HG03469 (cell line): ENCODE measurements around the gene UBR3.

ENCODE experiments used
- ATAC-seq: cut with Tn5 transposase; IDR thresholded peaks from one replicate; pipeline ENCODE4 v1.9.1; 2021; ENCODE audit warnings: mild to moderate bottlenecking, moderate library complexity, moderate number of reproducible peaks; ENCODE audit not compliant: unreplicated experiment

UBR3 gene

DNA sequence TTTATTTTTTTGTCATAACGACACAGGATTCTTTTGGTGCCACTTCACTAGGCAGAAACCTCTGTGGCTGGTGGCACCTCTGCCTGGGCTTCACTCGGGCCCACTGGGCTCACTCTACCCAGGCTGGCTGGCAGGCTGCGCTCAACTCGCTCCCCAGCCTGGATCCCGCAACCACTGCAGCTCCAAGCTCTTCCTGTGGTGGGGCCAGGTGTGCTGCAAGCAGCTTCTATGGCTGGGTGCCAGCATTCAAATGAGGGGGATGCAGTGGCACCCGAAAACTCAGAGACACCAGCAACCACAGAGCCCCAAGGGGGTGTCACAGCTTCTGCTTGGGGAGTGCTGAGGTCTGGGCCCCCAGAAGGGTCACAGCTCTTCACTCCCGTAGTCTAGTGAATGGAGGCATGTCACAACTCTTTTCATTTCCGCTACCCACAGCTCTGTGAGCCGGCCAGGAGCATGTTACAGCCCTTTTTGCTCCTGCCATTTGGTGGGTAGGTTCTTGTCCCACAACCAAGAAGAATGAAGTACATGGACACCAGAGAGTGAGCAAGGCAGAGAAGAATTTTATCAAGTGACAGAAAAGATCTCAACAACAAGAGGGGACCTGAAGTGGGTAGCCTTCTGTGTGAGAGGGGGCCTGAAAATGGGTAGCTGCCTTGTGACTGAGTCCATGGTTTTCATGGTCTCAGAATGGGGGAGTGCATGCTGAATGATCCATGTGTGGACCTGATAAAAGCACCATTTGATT lies 170.1 kb downstream of the UBR3 start:
- ATAC-seq: no peak

DNA sequence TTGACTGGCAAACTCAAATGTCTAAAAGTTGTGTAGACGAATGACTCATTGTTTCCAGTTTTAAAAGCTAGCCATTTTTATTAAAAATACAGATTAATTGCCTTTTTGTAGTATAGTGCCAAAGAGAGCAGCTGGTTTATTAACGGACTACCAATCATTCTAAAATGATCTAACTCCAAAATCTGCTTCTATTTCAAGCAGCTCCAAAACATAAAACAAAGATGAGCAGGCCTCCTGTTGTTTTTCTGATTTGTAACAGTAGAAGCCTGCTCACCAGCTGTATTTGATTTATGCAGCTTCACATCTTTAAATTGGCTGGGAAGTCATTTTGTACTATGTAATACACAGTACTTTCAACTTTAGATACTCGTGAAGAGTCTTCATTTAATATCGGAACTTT lies 171.8 kb downstream of the UBR3 start:
- no peak for ATAC-seq

GRCh38 chr2:170002096-170002495 lies 174.8 kb downstream of the UBR3 start:
- ATAC-seq: no peak

DNA sequence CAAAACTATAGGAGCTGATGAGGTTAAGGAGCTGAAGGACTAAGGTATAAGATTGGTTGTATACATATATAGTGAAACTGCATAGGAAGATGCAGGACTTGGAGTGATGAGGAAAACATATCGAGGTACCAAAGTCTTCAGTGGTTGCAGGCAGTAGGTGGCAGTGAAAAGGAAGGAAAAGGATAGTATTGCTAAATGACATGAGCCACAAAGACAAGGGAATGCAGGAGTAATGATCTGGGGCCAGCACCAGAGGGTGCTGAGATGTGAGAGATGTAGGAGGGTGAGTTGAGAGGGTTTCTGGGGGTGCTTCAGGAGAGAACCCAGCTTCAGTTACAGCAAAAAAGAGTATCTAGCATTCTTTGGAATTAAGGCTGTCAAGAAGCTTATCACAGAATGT lies 178.4 kb downstream of the UBR3 start:
- no peak for ATAC-seq

DNA sequence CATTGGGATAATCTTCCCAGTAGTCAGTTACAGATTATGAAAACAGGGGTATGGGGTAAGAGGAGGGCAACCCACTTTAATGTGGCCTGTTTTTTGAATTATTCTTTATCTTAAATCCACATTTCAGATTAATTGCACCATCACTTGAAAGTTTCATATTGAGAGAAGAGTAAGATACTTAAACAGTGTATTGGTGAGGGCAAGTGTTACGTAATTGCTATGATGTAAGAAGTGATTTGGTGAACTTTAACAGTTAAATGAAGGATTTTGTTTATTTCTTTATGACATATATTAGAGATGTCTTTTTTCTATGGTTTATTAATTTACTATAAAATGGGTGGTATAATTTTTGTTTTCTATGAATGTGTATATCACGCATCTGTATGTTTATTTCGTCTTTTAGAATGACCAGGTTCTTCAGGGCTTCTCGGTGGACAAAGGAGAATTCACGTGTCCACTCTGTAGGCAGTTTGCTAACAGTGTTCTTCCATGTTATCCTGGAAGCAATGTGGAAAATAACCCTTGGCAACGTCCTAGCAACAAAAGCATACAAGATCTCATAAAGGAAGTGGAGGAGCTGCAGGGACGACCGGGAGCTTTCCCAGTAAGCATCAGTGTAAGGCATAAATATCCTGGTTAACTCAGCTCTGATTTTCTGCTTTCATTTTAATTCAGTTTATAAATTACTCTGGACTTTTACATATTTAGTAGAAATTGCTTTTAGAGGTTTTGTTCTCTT lies 179.5 kb downstream of the UBR3 start:
- ATAC-seq: no peak

DNA sequence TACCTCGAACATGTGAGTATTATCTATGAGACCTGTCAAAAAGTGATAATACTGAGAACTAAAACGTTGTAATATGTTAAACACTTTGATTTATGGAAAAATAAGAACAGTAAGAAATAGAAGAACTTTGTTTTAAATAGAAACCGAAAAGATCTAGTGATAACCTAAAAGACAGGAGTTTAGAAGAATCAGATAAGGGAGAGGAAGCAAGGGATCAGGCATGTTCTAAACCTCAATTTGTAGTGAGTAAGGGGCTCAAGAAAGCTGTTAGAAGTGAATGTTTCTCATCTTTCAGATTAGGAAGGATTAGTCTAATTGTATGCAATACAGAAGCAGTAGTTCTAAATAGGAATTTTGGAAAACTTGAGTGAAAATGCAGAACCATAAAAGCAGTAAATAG lies 182.0 kb downstream of the UBR3 start:
- ATAC-seq: no peak

DNA sequence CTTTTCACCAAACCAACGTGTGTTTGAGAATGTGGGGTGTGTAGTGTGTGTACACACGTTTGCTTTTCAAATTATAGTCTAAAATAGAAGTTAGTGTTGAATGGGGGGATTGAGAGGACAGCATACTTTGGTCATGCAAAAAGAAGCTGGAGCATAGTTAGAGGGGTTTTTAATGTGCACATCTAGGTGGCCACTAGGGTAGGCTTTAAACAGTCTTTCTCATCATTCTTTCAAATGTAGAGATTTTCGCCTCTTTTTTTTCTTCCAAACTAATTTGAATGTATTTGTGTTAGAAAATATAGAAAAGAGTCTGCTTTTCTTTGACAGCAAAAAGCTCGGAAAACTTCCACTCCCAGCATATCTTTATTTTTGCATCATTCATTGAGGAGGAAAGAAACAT lies 185.5 kb downstream of the UBR3 start:
- ATAC-seq: no peak

DNA sequence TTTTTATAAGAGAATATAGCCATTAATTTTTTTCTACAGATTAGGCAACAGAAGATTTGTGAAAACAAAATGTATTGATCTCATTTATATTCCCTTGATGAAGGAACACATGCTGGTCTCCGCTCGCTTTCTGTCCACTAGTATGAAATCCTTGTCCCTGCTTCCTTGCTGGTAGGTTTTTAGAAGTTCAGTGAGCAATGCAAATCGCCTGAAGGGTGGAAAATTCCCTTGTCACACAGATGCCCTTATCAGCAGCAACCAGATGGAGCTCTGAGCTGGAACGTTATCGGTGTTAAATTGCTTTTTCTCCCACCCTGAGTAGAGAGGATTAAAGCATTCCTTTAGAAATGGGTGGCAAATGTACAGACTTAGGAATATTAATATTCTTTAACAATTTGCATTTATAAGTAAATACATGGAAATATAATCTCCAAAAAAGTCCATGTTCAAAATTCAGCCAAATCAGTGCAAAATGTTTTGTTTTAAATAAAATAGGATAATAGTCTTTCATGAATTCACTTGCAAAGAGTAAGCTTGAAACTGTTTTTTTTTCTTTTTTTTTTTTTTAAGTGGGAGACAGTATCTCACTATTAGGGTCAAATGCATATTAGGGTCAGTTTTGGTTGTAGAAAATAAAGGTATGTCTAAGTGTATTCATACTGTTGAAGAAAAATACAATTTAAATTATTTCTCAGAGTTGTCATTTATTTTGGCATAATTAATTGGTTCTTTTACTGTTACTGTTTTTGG lies 186.7 kb downstream of the UBR3 start:
- no peak for ATAC-seq

DNA sequence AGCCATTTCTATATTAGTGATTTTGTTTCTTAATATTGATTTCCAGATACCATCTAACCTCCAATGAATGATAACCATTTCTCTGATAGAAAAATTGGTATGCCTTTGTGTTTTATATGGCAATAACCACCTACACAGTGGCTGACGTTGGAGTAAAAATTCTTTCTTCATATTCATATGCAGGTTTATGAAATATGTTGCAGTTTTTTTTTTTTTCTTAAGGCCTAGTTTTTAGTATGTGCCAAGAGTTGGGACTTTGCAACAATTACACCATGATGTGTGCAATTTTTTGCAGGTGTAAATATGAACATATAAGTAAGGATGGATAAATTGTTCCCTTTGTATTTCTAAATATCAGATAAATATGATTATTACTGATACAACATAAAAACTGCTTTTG lies 187.5 kb downstream of the UBR3 start:
- no peak for ATAC-seq

DNA sequence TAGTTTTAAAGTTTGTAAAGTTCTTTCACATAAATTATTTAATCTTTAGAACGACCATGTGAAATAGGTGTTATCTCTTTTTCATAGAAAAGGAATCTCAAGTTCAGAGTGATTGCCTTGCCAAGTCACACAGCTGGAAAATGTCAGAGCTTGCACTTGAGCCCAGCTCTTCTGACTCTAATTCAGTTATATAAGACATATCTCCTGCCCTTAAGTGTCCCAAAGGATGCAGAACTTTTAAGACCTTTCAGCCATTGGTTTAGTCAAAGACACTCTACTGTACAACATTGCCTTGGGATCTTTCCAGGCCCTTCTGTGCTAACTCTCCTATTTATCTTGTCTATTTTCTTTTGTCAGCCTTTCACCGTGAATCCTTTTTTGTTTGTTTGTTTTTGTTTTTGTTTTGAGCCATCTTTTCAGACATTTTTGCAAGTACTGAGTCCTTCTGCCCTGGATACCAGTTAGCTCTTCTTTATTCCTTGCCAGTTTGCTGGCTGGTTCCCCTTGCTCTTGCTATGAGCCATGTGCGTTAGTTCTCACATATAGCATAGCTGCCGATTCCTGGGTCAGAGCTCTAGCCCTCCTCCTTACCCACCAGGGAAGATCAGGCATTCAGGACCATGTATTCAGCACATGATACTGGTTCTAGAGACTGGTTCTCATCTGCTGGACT lies 190.7 kb downstream of the UBR3 start:
- no peak for ATAC-seq

DNA sequence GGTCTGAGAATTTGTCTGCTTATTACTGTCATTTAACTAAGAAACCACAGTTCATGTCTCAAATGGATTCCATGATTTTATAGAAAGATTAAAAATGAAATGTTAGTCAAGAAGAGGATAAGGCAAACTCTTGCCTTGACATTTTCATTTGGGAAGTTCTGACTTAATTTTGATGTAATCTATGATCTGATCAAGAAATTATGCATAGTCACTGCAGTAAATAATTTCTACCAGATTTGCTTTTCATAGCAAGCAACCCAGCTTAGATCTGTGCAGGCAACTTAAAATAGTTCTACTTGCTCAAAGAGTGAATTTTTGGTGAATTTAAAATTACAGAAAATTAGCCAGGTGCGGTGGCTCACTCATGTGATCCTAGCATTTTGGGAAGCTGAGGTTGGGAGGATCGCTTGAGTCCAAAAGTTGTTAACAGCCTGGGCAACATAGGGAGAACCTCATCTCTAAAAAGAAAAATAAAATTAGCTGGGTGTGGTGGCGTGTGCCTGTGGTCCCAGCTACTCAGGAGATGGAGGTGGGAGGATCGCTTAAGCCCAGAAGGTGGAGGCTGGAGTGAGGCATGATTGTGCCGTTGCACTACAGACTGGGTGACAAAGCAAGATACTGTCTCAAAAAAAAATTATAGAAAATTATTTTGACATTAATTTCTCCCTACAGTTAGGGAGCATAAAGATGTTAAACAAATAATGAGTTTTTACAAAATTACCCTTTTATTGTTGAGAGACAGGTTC lies 192.0 kb downstream of the UBR3 start:
- no peak for ATAC-seq

- ATAC-seq: no peak
These were observed 193.5 kb downstream of the UBR3 start for GRCh38 chr2:170020777-170021176.

DNA sequence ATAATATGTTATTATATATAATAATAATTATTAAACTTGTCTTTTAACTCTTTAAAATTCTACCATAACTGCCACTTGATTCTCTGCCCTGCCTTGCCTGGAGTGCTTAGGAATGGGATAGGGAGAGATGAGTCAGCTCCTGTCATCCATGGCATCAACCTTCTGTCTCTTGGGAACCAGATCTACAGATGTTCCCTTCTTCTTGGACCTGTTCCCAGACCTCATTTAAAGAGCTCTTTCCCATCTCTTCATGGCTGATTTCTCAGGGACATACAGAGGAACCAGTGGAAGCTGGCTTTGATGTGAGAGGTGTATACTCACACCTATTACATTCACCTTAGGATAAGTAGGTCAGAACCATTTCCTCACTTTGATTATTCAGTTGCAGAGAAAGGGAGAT lies 195.4 kb downstream of the UBR3 start:
- no peak for ATAC-seq

DNA sequence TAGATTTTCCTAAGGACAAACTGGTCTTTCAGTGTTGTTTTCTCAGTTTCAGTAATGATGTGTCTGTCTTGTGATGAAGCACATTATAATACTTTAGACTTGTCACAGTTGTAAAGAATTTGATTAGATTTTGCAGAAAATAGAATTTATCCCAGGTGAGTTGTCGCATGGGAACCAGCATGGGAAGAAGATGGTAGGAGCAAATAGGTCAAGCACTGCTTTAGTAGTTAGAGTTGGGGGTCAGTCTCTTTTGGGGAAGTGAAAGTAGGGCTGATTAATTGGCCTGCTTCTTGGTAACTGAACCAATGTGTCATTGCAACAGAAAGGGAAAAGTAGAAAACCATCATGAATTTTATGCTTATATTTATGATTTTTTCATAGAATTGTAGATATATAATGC lies 197.5 kb downstream of the UBR3 start:
- no peak for ATAC-seq

GRCh38 chr2:170025223-170025622 lies 198.0 kb downstream of the UBR3 start:
- no peak for ATAC-seq

- no peak for ATAC-seq
These were observed 199.1 kb downstream of the UBR3 start for GRCh38 chr2:170026361-170026760.

DNA sequence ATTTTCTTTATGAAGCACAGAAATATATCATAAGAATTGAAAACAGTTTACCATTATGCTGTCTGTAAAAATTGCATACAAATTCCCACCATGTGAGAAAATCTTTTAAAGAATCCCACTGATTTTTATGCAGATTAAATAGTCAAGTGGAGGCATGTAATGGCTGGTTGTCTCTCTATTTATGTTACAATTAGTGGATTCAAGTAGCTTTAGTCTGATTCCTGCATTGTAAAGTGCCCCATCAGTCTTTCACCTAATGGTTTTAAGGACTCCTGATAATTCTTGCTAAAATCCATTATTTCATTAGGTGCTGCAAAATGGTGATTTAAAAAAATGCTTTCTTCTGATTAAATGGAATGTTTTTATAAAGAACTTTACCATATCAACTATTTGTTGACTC lies 202.3 kb downstream of the UBR3 start:
- no peak for ATAC-seq

DNA sequence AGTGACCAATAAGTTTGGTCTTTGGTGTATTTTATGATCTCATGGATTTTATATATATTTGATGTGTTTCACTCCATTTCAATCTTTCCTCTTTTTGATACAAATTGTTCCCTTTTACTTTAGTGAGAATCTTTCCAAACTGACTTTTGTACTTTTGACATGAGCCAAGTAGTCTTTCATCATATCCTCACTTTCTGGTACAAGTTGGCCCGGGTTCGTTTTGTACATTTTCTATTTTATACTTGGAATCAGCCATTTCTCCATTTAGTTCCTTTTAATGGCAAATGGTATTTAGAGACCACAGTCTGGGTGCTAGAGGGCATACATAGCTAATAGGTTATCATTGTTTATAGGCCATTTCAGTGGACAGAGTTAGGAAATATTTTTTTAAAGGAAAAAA lies 202.8 kb downstream of the UBR3 start:
- ATAC-seq: no peak

GRCh38 chr2:170031288-170031687 lies 204.0 kb downstream of the UBR3 start:
- ATAC-seq: no peak

DNA sequence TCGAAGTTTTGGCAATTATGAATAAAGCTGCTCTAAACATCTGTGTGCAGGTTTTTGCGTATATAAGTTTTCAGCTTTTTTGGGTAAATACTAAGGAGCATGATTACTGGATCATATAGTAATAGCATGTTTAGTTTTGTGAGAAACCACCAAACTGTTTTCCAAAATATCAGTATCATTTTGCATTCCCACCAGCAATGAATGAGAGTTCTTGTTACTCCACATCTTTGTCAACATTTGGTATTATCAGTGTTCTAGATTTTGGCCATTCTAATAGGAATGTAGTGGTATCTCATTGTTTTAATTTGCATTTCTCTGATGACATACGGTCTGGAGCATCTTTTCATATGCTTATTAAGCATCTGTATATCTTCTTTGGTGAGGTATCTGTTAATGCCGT lies 207.3 kb downstream of the UBR3 start:
- ATAC-seq: no peak

GRCh38 chr2:170038734-170039133 lies 211.5 kb downstream of the UBR3 start:
- ATAC-seq: no peak
